K562 (cell line): ENCODE measurements around the gene PAN3. TPM values are rescaled to one million over a fixed set of nuclear protein-coding genes. Genes with fewer than 3 reads are reported as not detected.
A peak's percentile ranks its signal among the peaks of the same experiment; 100 is the strongest.

Source experiments
- ATAC-seq: fragments of 200-7000 bp; cut with Tn5 transposase; 3 replicates; pipeline ENCODE4 v1.9.1; 2020; ENCODE audit warnings: moderate library complexity
- Bru-seq: library from RNA; stranded (reverse); fragments of 400-500 nt; gene quantifications from one replicate; lab custom pipeline; 2021; lab: Mats Ljungman, UMichigan
- BruChase-seq, 2 experiments: library from RNA; stranded (reverse); fragments of 400-500 nt; gene quantifications; one replicate each; lab custom pipeline; 2021; lab: Mats Ljungman, UMichigan
- BruUV-seq: library from RNA; stranded (reverse); fragments of 400-500 nt; replicated peaks from 2 replicates; lab custom pipeline; 2021; lab: Mats Ljungman, UMichigan
- CTCF ChIA-PET: fragments of 300-600 bp; formaldehyde crosslinking; extraction: SDS; loops from one replicate; lab custom pipeline; 2021; ENCODE audit warnings: low intra/inter-chr PET ratio; lab: Yijun Ruan, JAX
- POLR2A ChIA-PET: fragments of 300-600, 350-650 bp; sonication (Branson Sonifier 250); formaldehyde crosslinking; extraction: SDS; loops from one replicate; lab custom pipeline; 2021; ENCODE audit warnings: antibody characterized with exemption, inconsistent platforms; lab: Yijun Ruan, JAX
- DNase-seq, 4 experiments: peaks; one replicate each; pipeline versions ENCODE4 v3.0.0 to v3.0.0-alpha.2; 2011 to 2018; ENCODE audit warnings: low spot score in 3 of 4, mixed read lengths in 3 of 4; ENCODE audit errors: extremely low read depth in 1 of 4
- FAIRE-seq: peaks from 2 replicates; lab custom pipeline; 2011; peaks lifted over from hg19 to GRCh38; lab: Jason Lieb, UNC
- H2AFZ ChIP-seq: 2 replicates; pipeline ENCODE4 v1.6.0; 2011; ENCODE audit warnings: low read depth, low read length, control low read depth, inconsistent platforms
- H3K27ac ChIP-seq: fragments of 200-600 bp; 3 replicates; pipeline ENCODE4 v1.8.0; 2011; ENCODE audit warnings: low read depth, mild to moderate bottlenecking, control low read depth, inconsistent platforms, low read length, moderate library complexity, mixed read lengths; ENCODE audit errors: extremely low read depth
- H3K27me3 ChIP-seq, 2 experiments: fragments of 300-600 bp in 1 of 2; 2 replicates in 1 of 2; 3 replicates in 1 of 2; pipeline versions ENCODE4 v1.6.0 to v1.8.0; 2011; ENCODE audit warnings: inconsistent platforms in 2 of 2, low read length in 2 of 2, mild to moderate bottlenecking in 1 of 2, mixed read lengths in 1 of 2, moderate library complexity in 1 of 2; ENCODE audit not compliant: control insufficient read depth in 2 of 2, insufficient read depth in 2 of 2
- H3K36me3 ChIP-seq: fragments of 300-600 bp; 3 replicates; pipeline ENCODE4 v1.8.0; 2011; ENCODE audit warnings: mild to moderate bottlenecking, low read length, inconsistent platforms; ENCODE audit not compliant: control insufficient read depth, insufficient read depth
- H3K4me1 ChIP-seq, 2 experiments: fragments of 200-600 bp in 1 of 2; replicated peaks in 1 of 2; 2 replicates in 1 of 2; 3 replicates in 1 of 2; pipeline versions ENCODE4 v1.5.1 to v1.8.0; 2011; ENCODE audit warnings: inconsistent platforms in 2 of 2, low read length in 2 of 2, mild to moderate bottlenecking in 1 of 2, mixed read lengths in 1 of 2, moderate library complexity in 1 of 2; ENCODE audit not compliant: control insufficient read depth in 2 of 2, insufficient read depth in 2 of 2
- H3K4me2 ChIP-seq: 2 replicates; pipeline ENCODE4 v1.6.1; 2011; ENCODE audit warnings: low read length, control low read depth, inconsistent platforms, mixed read lengths; ENCODE audit not compliant: insufficient read depth
- H3K4me3 ChIP-seq: fragments of 200-600 bp; sonication (generic), shearing (Covaris generic); 2 replicates; pipeline ENCODE4 v1.5.1; 2016; ENCODE audit warnings: control low read depth, inconsistent platforms
- H3K79me2 ChIP-seq: fragments of 200-600 bp; 3 replicates; pipeline ENCODE4 v1.8.0; 2011; ENCODE audit warnings: low read length, inconsistent platforms; ENCODE audit not compliant: control insufficient read depth, insufficient read depth
- H3K9ac ChIP-seq, 2 experiments: 2 replicates each; pipeline versions ENCODE4 v1.6.0 to v1.6.1; 2011; ENCODE audit warnings: low read depth in 2 of 2, low read length in 2 of 2, control low read depth in 1 of 2, inconsistent platforms in 1 of 2, mild to moderate bottlenecking in 1 of 2, mixed read lengths in 1 of 2; ENCODE audit not compliant: insufficient read depth in 1 of 2
- H3K9me1 ChIP-seq: one replicate; pipeline ENCODE4 v1.6.0; 2011; ENCODE audit warnings: inconsistent platforms, mild to moderate bottlenecking, low read length, moderate library complexity; ENCODE audit not compliant: control insufficient read depth, insufficient read depth
- H3K9me3 ChIP-seq: replicated peaks from 2 replicates; pipeline ENCODE4 v1.5.1; 2011; ENCODE audit warnings: low read depth, low read length, inconsistent platforms; ENCODE audit not compliant: control insufficient read depth, insufficient read depth
- H4K20me1 ChIP-seq: replicated peaks from 2 replicates; pipeline ENCODE4 v1.6.1; 2011; ENCODE audit warnings: low read length, inconsistent platforms, mixed read lengths; ENCODE audit not compliant: control insufficient read depth, insufficient read depth
- BACH1 ChIP-seq: fragments of 200-800 bp; sonication (Bioruptor generic); IDR thresholded peaks from 2 replicates; pipeline ENCODE4 v1.6.1; 2016; ENCODE audit warnings: missing genetic modification characterization, missing compliant biosample characterization
- BRF1 ChIP-seq: IDR thresholded peaks from 3 replicates; pipeline ENCODE4 v1.6.1; 2011; ENCODE audit warnings: borderline replicate concordance, mild to moderate bottlenecking; ENCODE audit not compliant: insufficient read length; ENCODE audit errors: extremely low read depth
- CEBPB ChIP-seq: fragments of 450-650 bp; IDR thresholded peaks from 2 replicates; pipeline ENCODE4 v1.6.1; 2016; ENCODE audit warnings: missing genetic modification characterization, missing compliant biosample characterization
- FOXA3 ChIP-seq, 2 experiments: fragments of 450-650 bp in 1 of 2; sonication (generic) in 1 of 2; formaldehyde crosslinking; IDR thresholded peaks in 1 of 2; conservative IDR thresholded peaks in 1 of 2; 2 replicates each; pipeline versions ENCODE4 v1.4.0 to v1.8.0; 2020 to 2022; ENCODE audit warnings: mild to moderate bottlenecking in 2 of 2, missing genetic modification reagents in 1 of 2
- FOXK2 ChIP-seq, 2 experiments: fragments of 450-650 bp; IDR thresholded peaks in 1 of 2; conservative IDR thresholded peaks in 1 of 2; 2 replicates each; pipeline ENCODE4 v1.6.1; 2016; ENCODE audit warnings: low read depth in 2 of 2, mild to moderate bottlenecking in 1 of 2
- GTF2F1 ChIP-seq: IDR thresholded peaks from 2 replicates; pipeline ENCODE4 v1.6.1; 2011; ENCODE audit warnings: low read depth, low read length, improper control_type of control experiment
- HDAC2 ChIP-seq: fragments of 450-650 bp; IDR thresholded peaks from 2 replicates; pipeline ENCODE4 v1.6.1; 2016; ENCODE audit warnings: mild to moderate bottlenecking
- KDM5B ChIP-seq: fragments of 200-600 bp; sonication (generic); IDR thresholded peaks from 2 replicates; pipeline ENCODE4 v1.6.1; 2012; ENCODE audit warnings: low read depth, mild to moderate bottlenecking, moderate library complexity, low read length, control low read depth, inconsistent platforms; ENCODE audit not compliant: insufficient replicate concordance
- KLF6 ChIP-seq: fragments of 250-450 bp; sonication (Bioruptor Pico); IDR thresholded peaks from 2 replicates; pipeline ENCODE4 v1.4.0; 2020; ENCODE audit warnings: mild to moderate bottlenecking, moderate library complexity, borderline replicate concordance
- NR1H2 ChIP-seq: sonication (generic); formaldehyde crosslinking; IDR thresholded peaks from 2 replicates; pipeline ENCODE4 v1.4.0; 2020; ENCODE audit warnings: mild to moderate bottlenecking, missing genetic modification reagents
- POLR2A ChIP-seq: fragments of 450-650 bp; conservative IDR thresholded peaks from 2 replicates; pipeline ENCODE4 v1.6.1; 2016
- RAD51 ChIP-seq: fragments of 450-650 bp; IDR thresholded peaks from 2 replicates; pipeline ENCODE4 v1.7.1; 2016; ENCODE audit warnings: low read depth, mild to moderate bottlenecking, borderline replicate concordance
- SFPQ ChIP-seq: fragments of 200-400 bp; formaldehyde crosslinking; IDR thresholded peaks from 2 replicates; pipeline ENCODE4 v1.6.1; 2017; ENCODE audit warnings: mild to moderate bottlenecking, low read depth, low read length, moderate library complexity
- TAF1 ChIP-seq: IDR thresholded peaks from 2 replicates; pipeline ENCODE4 v1.6.1; 2011; ENCODE audit warnings: mild to moderate bottlenecking, low read length, moderate library complexity; ENCODE audit not compliant: insufficient read depth, control insufficient read depth, severe bottlenecking; ENCODE audit errors: extremely low read depth
- ZNF444 ChIP-seq: fragments of 250-450 bp; sonication (Bioruptor Pico); IDR thresholded peaks from 2 replicates; pipeline ENCODE4 v1.4.0; 2020; ENCODE audit warnings: mild to moderate bottlenecking, moderate library complexity
- WGBS: fragments of 100-300 bp; shearing (Covaris generic); methylation state at CpG from one replicate; pipeline ENCODE4 v1.1.6; 2016; ENCODE audit warnings: low coverage, mixed read lengths; ENCODE audit not compliant: insufficient coverage; ENCODE audit errors: missing lambda C conversion rate; 5-methylcytosine and 5-hydroxymethylcytosine counted together
- in situ Hi-C: fragments of 300-500 bp; cut with MboI; formaldehyde crosslinking; loops from 4 replicates; pipeline ENCODE4 v1.15.0; 2018; ENCODE audit warnings: inconsistent platforms, mixed read lengths
- intact Hi-C: fragments of 100-400 bp; cut with micrococcal nuclease; formaldehyde crosslinking; loops from 2 replicates; pipeline ENCODE4 v1.14.2; 2022
- long read RNA-seq, 3 experiments: library from polyadenylated mRNA in 2 of 3; library from RNA in 1 of 3; unstranded in 2 of 3; stranded (forward) in 1 of 3; transcript quantifications; one replicate each; pipeline ENCODE4 v2.0.0, GENCODE V29; 2019 to 2022
- polyA minus RNA-seq, 3 experiments: library from RNA; depleted of rRNA, polyadenylated mRNA; stranded (reverse); fragments of >200 nt; gene quantifications; 2 replicates each; pipeline ENCODE4 v1.2.3, GENCODE V29; 2011
- polyA plus RNA-seq, 8 experiments: library from polyadenylated mRNA; depleted of rRNA in 4 of 8; stranded (reverse) in 5 of 8; unstranded in 3 of 8; fragments of >200 nt; fragmentation: Nextera tagmentation in 2 of 8; fragmentation: Illumina TruSeq in 1 of 8; extraction: Ambion mirVana in 2 of 8; extraction: Trizol in 1 of 8; gene quantifications; 2 replicates each; pipeline versions ENCODE4 v1.2.1 to v1.2.3, GENCODE V29; 2011 to 2014; ENCODE audit warnings: inconsistent platforms in 1 of 8, missing spikeins in 1 of 8
- total RNA-seq, 7 experiments: library from RNA; depleted of rRNA in 6 of 7; stranded (reverse); fragments of >200 nt in 6 of 7; fragmentation: Illumina TruSeq in 2 of 7; extraction: Trizol in 2 of 7; gene quantifications; 2 replicates each; pipeline versions ENCODE4 v1.2.1 to v1.2.3, GENCODE V29; 2011 to 2021; ENCODE audit warnings: low replicate concordance in 1 of 7

The PAN3 gene
- 33.0 and 65.7 TPM in 2 replicates for total RNA-seq (2011; cell fraction: chromatin; rRNA removed; ENCODE audit: low replicate concordance)
- total RNA-seq (2011; cell fraction: nucleolus; rRNA removed) = 13.7 and 18.9 TPM in 2 replicates
- total RNA-seq (2011; cell fraction: nucleoplasm; rRNA removed) = 28.7 and 32.1 TPM in 2 replicates
- total RNA-seq (2014; rRNA removed) (7.2 and 8.5 TPM in 2 replicates), total RNA-seq (2014; rRNA removed; fragmentation: Illumina TruSeq; extraction: Trizol) (12.1 and 14.2 TPM in 2 replicates), total RNA-seq (2015; rRNA removed; fragmentation: Illumina TruSeq; extraction: Trizol) (10.4 and 12.3 TPM in 2 replicates), total RNA-seq (2021) (17.0 and 19.9 TPM in 2 replicates), polyA plus RNA-seq (2011; rRNA removed) (14.3 and 16.6 TPM in 2 replicates), polyA plus RNA-seq (2014; fragmentation: Illumina TruSeq; extraction: Trizol) (8.8 and 10.1 TPM in 2 replicates), polyA plus RNA-seq (2014; fragmentation: Nextera tagmentation; extraction: Ambion mirVana) (10 to 100 TPM in 1 of 2 experiments, 1 to 10 TPM in 1; 9.3 to 11.6 TPM), polyA plus RNA-seq (2014; rRNA removed) (7.8 and 8.3 TPM in 2 replicates), polyA minus RNA-seq (2011; rRNA and poly(A)+ RNA removed) (50.8 and 52.0 TPM in 2 replicates), Bru-seq, nascent RNA (percentile 77 among the genes with signal in this experiment), BruChase-seq, experiment 1, labeled RNA remaining after a 2-hour chase (percentile 89 among the genes with signal in this experiment), BruChase-seq, experiment 2, labeled RNA remaining after a 6-hour chase (percentile 88 among the genes with signal in this experiment)
- 5.3 and 8.3 TPM in 2 replicates for polyA plus RNA-seq (2011; cell fraction: cytosol; rRNA removed)
- 18.7 and 20.3 TPM in 2 replicates for polyA plus RNA-seq (2011; cell fraction: nucleus; rRNA removed)
- polyA plus RNA-seq (2012) = 7.8 and 8.0 TPM in 2 replicates
- polyA minus RNA-seq (2011; cell fraction: cytosol; rRNA and poly(A)+ RNA removed) = 13.2 and 17.2 TPM in 2 replicates
- 22.5 and 33.0 TPM in 2 replicates for polyA minus RNA-seq (2011; cell fraction: nucleus; rRNA and poly(A)+ RNA removed)
- long read RNA-seq, experiment 1, full-length matches to known transcripts = 5 of 23 reads
- long read RNA-seq, experiment 1, partial matches to known transcripts = 7 of 23 reads
- long read RNA-seq, experiment 1, other reads (novel, unspliced or antisense) = 11 of 23 reads
- long read RNA-seq, experiment 2, partial matches to known transcripts = 0 of 3 reads
- long read RNA-seq, experiment 2, other reads (novel, unspliced or antisense) = 3 of 3 reads
- long read RNA-seq, experiment 3, partial matches to known transcripts = 0 of 17 reads
- long read RNA-seq, experiment 3, other reads (novel, unspliced or antisense) = 17 of 17 reads

- WGBS = 0% methylated on average over 8 of the region's 84 CpGs
- no TSS peak for BruUV-seq
- TF ChIP-seq POLR2A = peak; percentile 80
- TF ChIP-seq TAF1 = peak; percentile 66
- TF ChIP-seq BACH1 = no peak
- no peak for TF ChIP-seq RAD51
- peak; percentile 49 to 67; a peak in 2 of 4 replicates for TF ChIP-seq FOXK2 (conservative IDR thresholded peaks at IDR 0.05 in 1 of 2, IDR thresholded peaks at IDR 0.05 in 1 of 2; ENCODE audit: low read depth in 2 of 2)
- TF ChIP-seq NR1H2 (CRISPR knock-in tag) = no peak
- TF ChIP-seq SFPQ = no peak
- TF ChIP-seq KDM5B = peak; percentile 60
- TF ChIP-seq HDAC2 = no peak
- TF ChIP-seq ZNF444 (CRISPR knock-in tag) = peak; percentile 88
- no peak for TF ChIP-seq BRF1
- no peak for TF ChIP-seq FOXA3 (CRISPR knock-in tag; conservative IDR thresholded peaks at IDR 0.05 in 1 of 2, IDR thresholded peaks at IDR 0.05 in 1 of 2)
- no peak for TF ChIP-seq CEBPB (tag)
- no peak for TF ChIP-seq GTF2F1
- no peak for TF ChIP-seq KLF6
These were observed at the start of gene PAN3 for GRCh38 chr13:28138012-28138755. Gene PAN3 (plus strand): TSS chr13:28138545. CDS start chr13:28138658, 113 bp downstream.

More at GRCh38 chr13:28138012-28138755, at the start of gene PAN3:
- no peaks in the 10 kb centered on the region for H3K9me1 ChIP-seq
- peaks cover 12 to 17% of the 10 kb centered on the region in 2 experiments; a peak in 4 of 5 replicates for H3K4me1 ChIP-seq
- no peaks in the 10 kb centered on the region for H3K27me3 ChIP-seq
- peak within 1 kb of the TSS; percentile 95 to 97 for H3K9ac ChIP-seq
- POLR2A ChIA-PET = interaction anchor here (0.5 kb wide), 1 partner anchor 185 kb away, joined by 3 read pairs; no protein-coding TSS in a partner anchor
- DNase-seq (peak; percentile 69 to 89 (median 74)), ATAC-seq (peak; percentile 73), FAIRE-seq (peak; percentile 82)
- peak within 1 kb of the TSS; percentile 83 for H2AFZ ChIP-seq
- H3K27ac ChIP-seq = peak within 1 kb of the TSS; percentile 95
- in situ Hi-C loops = no loop called here
- H3K79me2 ChIP-seq = peaks cover 66% of the 10 kb centered on the region
- 0 out of 3 replicates have a peak, but pooled peaks cover 2% of the 10 kb centered on the region for H3K36me3 ChIP-seq
- peak within 1 kb of the TSS; percentile 96 for H3K4me2 ChIP-seq
- no peaks in the 10 kb centered on the region for H3K9me3 ChIP-seq
- intact Hi-C loops = loop anchor here (10.0 kb wide), 1 partner anchor 157 kb away; no protein-coding TSS in a partner anchor
- CTCF ChIA-PET = no interaction called here
- peak within 1 kb of the TSS; percentile 96 for H3K4me3 ChIP-seq
- 0 out of 2 replicates have a peak, but pooled peaks cover 3% of the 10 kb centered on the region for H4K20me1 ChIP-seq
